WTC11 (cell line): ENCODE data around the gene PCGF2. TPM values are rescaled to one million over a fixed set of nuclear protein-coding genes. Genes with fewer than 3 reads are reported as not detected.

ENCODE experiments used
- ATAC-seq: fragments of 200-7000 bp; cut with Tn5 transposase; 2 replicates; pipeline ENCODE4 v1.10.0; 2021; ENCODE audit warnings: mild to moderate bottlenecking, moderate library complexity
- CTCF ChIA-PET: fragments of 300-600 bp; sonication (Branson Sonifier 250); formaldehyde crosslinking; loops from one replicate; lab custom pipeline; 2021; ENCODE audit warnings: antibody characterized with exemption; lab: Charles Lee
- POLR2A ChIA-PET: fragments of 350-600 bp; sonication (Branson Sonifier 250); formaldehyde crosslinking; loops from one replicate; lab custom pipeline; 2021; ENCODE audit warnings: antibody characterized with exemption; lab: Charles Lee
- DNase-seq: peaks from one replicate; pipeline ENCODE4 v3.0.0; 2021; ENCODE audit warnings: low spot score
- H3K27ac Mint-ChIP-seq: 2 replicates; pipeline ENCODE4 v1.8.0; 2021; ENCODE audit warnings: mixed read lengths
- H3K27me3 Mint-ChIP-seq: 2 replicates; pipeline ENCODE4 v1.8.0; 2021; ENCODE audit warnings: low read depth, mild to moderate bottlenecking, moderate library complexity, mixed read lengths
- H3K36me3 Mint-ChIP-seq: 2 replicates; pipeline ENCODE4 v1.8.0; 2021; ENCODE audit warnings: mixed read lengths
- H3K4me1 Mint-ChIP-seq: 2 replicates; pipeline ENCODE4 v1.8.0; 2022; ENCODE audit warnings: mixed read lengths
- H3K4me3 Mint-ChIP-seq: 2 replicates; pipeline ENCODE4 v1.8.0; 2021; ENCODE audit warnings: mild to moderate bottlenecking, moderate library complexity, mixed read lengths
- H3K9me3 Mint-ChIP-seq: 2 replicates; pipeline ENCODE4 v1.8.0; 2021; ENCODE audit warnings: mixed read lengths
- CREM ChIP-seq: sonication (generic); formaldehyde crosslinking; IDR thresholded peaks from 2 replicates; pipeline ENCODE4 v1.8.1; 2022; ENCODE audit warnings: mild to moderate bottlenecking, missing genetic modification reagents, moderate library complexity
- ETV6 ChIP-seq: sonication (generic); formaldehyde crosslinking; IDR thresholded peaks from 2 replicates; pipeline ENCODE4 v1.8.1; 2022; ENCODE audit warnings: mild to moderate bottlenecking, missing genetic modification reagents
- FOXJ3 ChIP-seq: sonication (generic); formaldehyde crosslinking; IDR thresholded peaks from 2 replicates; pipeline ENCODE4 v1.9.0; 2021; ENCODE audit warnings: missing genetic modification reagents, mild to moderate bottlenecking, borderline replicate concordance
- GRHL2 ChIP-seq: fragments of 250-450 bp; sonication (Bioruptor Pico); IDR thresholded peaks from 2 replicates; pipeline ENCODE4 v1.8.0; 2022; ENCODE audit warnings: mild to moderate bottlenecking, moderate library complexity; ENCODE audit not compliant: insufficient replicate concordance, severe bottlenecking
- GTF2I ChIP-seq: fragments of 250-450 bp; sonication (Bioruptor Pico); conservative IDR thresholded peaks from 2 replicates; pipeline ENCODE4 v1.4.0; 2021; ENCODE audit warnings: mild to moderate bottlenecking
- MXD4 ChIP-seq: fragments of 250-450 bp; sonication (Bioruptor Pico); IDR thresholded peaks from 2 replicates; pipeline ENCODE4 v1.8.0; 2021; ENCODE audit warnings: mild to moderate bottlenecking, moderate library complexity, borderline replicate concordance
- NFATC4 ChIP-seq: fragments of 250-450 bp; sonication (Bioruptor Pico); IDR thresholded peaks from 2 replicates; pipeline ENCODE4 v1.9.0; 2021; ENCODE audit warnings: mild to moderate bottlenecking
- NR1H2 ChIP-seq: sonication (generic); formaldehyde crosslinking; IDR thresholded peaks from 2 replicates; pipeline ENCODE4 v1.9.0; 2021; ENCODE audit warnings: mild to moderate bottlenecking, moderate library complexity, missing genetic modification reagents
- RORB ChIP-seq: fragments of 250-450 bp; sonication (Bioruptor Pico); IDR thresholded peaks from 2 replicates; pipeline ENCODE4 v1.9.0; 2021; ENCODE audit warnings: mild to moderate bottlenecking
- SMAD3 ChIP-seq: sonication (generic); formaldehyde crosslinking; IDR thresholded peaks from 2 replicates; pipeline ENCODE4 v1.8.0; 2022; ENCODE audit warnings: missing genetic modification reagents, mild to moderate bottlenecking, borderline replicate concordance
- SOX15 ChIP-seq: fragments of 250-450 bp; sonication (Bioruptor Pico); IDR thresholded peaks from 2 replicates; pipeline ENCODE4 v1.9.0; 2021; ENCODE audit warnings: mild to moderate bottlenecking
- TEAD1 ChIP-seq: sonication (generic); formaldehyde crosslinking; IDR thresholded peaks from 2 replicates; pipeline ENCODE4 v1.8.0; 2022; ENCODE audit warnings: mild to moderate bottlenecking, missing genetic modification reagents
- TEAD4 ChIP-seq: sonication (generic); formaldehyde crosslinking; IDR thresholded peaks from 2 replicates; pipeline ENCODE4 v1.8.0; 2022; ENCODE audit warnings: mild to moderate bottlenecking, missing genetic modification reagents
- TP53 ChIP-seq: sonication (generic); formaldehyde crosslinking; IDR thresholded peaks from 2 replicates; pipeline ENCODE4 v1.8.1; 2023; ENCODE audit warnings: mild to moderate bottlenecking, missing genetic modification reagents
- ZBTB21 ChIP-seq: sonication (generic); formaldehyde crosslinking; IDR thresholded peaks from 2 replicates; pipeline ENCODE4 v1.8.1; 2023; ENCODE audit warnings: mild to moderate bottlenecking, missing genetic modification reagents, borderline replicate concordance
- ZNF121 ChIP-seq: sonication (generic); formaldehyde crosslinking; IDR thresholded peaks from 2 replicates; pipeline ENCODE4 v1.8.0; 2023; ENCODE audit warnings: missing genetic modification reagents
- ZNF232 ChIP-seq: sonication (generic); formaldehyde crosslinking; IDR thresholded peaks from 2 replicates; pipeline ENCODE4 v1.8.0; 2022; ENCODE audit warnings: mild to moderate bottlenecking, missing genetic modification reagents
- ZNF263 ChIP-seq: sonication (generic); formaldehyde crosslinking; IDR thresholded peaks from 2 replicates; pipeline ENCODE4 v1.8.1; 2022; ENCODE audit warnings: low read depth, mild to moderate bottlenecking, moderate library complexity, missing genetic modification reagents
- total RNA-seq: library from RNA; stranded (reverse); gene quantifications from 3 replicates; pipeline ENCODE4 v1.2.3, GENCODE V29; 2021
- TF ChIP-seq, protein P1 (sequence below): sonication (generic); formaldehyde crosslinking; IDR thresholded peaks from 2 replicates; pipeline ENCODE4 v1.8.0; 2022; ENCODE audit warnings: mild to moderate bottlenecking, missing genetic modification reagents
- TF ChIP-seq, protein P2 (sequence below): sonication (generic); formaldehyde crosslinking; IDR thresholded peaks from 2 replicates; pipeline ENCODE4 v1.8.0; 2022; ENCODE audit warnings: missing genetic modification reagents
- TF ChIP-seq, protein P3 (sequence below): sonication (generic); formaldehyde crosslinking; IDR thresholded peaks from 2 replicates; pipeline ENCODE4 v1.8.1; 2023; ENCODE audit warnings: mild to moderate bottlenecking, moderate library complexity, missing genetic modification reagents
- TF ChIP-seq, protein P4 (sequence below): sonication (generic); formaldehyde crosslinking; IDR thresholded peaks from 2 replicates; pipeline ENCODE4 v1.8.1; 2023; ENCODE audit warnings: mild to moderate bottlenecking, missing genetic modification reagents

Gene PCGF2
- total RNA-seq, 1 experiment from 2014 or later, result 104 TPM

DNA sequence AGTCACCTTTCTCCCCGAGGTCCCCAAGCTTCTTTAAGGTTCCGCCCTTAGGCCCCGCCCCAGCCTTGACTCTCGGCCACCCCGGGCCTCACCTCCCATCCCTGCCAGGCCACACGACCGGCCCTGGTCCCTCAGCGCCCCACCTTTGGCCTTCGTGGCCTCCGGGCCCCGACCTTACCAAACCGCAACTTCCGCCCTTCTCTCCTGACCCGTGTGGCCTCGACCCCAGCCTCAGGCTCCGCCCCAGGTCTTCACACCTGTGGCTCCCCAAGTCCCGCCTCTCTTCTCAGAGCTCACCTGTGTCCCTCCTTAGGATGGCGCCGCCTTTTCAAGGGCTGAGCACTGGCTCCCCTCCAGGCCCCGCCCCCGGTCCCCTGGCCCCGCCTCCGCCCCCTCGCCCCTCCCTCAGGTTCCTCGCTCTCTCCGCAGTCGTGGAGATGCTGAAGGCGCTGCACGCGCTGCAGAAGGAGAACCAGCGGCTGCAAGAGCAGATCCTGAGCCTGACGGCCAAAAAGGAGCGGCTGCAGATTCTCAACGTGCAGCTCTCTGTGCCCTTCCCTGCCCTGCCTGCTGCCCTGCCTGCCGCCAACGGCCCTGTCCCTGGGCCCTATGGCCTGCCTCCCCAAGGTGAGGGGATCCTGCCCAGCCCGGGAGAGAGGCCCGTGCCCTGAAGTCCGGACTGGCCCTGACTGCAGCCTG, 28.0 kb downstream of the PCGF2 start (continued):
- TF ChIP-seq, protein P1, sequence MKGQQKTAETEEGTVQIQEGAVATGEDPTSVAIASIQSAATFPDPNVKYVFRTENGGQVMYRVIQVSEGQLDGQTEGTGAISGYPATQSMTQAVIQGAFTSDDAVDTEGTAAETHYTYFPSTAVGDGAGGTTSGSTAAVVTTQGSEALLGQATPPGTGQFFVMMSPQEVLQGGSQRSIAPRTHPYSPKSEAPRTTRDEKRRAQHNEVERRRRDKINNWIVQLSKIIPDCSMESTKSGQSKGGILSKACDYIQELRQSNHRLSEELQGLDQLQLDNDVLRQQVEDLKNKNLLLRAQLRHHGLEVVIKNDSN, result no peak
- TF ChIP-seq RORB (CRISPR knock-in tag) (no peak), ETV6 (no peak), SMAD3 (CRISPR knock-in tag) (no peak), TEAD4 (CRISPR knock-in tag) (no peak), ZNF232 (CRISPR knock-in tag) (no peak), TEAD1 (CRISPR knock-in tag) (no peak), SOX15 (CRISPR knock-in tag) (no peak), ZBTB21 (CRISPR knock-in tag) (no peak)
- TF ChIP-seq, protein P2, sequence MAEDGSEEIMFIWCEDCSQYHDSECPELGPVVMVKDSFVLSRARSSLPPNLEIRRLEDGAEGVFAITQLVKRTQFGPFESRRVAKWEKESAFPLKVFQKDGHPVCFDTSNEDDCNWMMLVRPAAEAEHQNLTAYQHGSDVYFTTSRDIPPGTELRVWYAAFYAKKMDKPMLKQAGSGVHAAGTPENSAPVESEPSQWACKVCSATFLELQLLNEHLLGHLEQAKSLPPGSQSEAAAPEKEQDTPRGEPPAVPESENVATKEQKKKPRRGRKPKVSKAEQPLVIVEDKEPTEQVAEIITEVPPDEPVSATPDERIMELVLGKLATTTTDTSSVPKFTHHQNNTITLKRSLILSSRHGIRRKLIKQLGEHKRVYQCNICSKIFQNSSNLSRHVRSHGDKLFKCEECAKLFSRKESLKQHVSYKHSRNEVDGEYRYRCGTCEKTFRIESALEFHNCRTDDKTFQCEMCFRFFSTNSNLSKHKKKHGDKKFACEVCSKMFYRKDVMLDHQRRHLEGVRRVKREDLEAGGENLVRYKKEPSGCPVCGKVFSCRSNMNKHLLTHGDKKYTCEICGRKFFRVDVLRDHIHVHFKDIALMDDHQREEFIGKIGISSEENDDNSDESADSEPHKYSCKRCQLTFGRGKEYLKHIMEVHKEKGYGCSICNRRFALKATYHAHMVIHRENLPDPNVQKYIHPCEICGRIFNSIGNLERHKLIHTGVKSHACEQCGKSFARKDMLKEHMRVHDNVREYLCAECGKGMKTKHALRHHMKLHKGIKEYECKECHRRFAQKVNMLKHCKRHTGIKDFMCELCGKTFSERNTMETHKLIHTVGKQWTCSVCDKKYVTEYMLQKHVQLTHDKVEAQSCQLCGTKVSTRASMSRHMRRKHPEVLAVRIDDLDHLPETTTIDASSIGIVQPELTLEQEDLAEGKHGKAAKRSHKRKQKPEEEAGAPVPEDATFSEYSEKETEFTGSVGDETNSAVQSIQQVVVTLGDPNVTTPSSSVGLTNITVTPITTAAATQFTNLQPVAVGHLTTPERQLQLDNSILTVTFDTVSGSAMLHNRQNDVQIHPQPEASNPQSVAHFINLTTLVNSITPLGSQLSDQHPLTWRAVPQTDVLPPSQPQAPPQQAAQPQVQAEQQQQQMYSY (CRISPR knock-in tag), result peak; percentile 76
- TF ChIP-seq, protein P3, sequence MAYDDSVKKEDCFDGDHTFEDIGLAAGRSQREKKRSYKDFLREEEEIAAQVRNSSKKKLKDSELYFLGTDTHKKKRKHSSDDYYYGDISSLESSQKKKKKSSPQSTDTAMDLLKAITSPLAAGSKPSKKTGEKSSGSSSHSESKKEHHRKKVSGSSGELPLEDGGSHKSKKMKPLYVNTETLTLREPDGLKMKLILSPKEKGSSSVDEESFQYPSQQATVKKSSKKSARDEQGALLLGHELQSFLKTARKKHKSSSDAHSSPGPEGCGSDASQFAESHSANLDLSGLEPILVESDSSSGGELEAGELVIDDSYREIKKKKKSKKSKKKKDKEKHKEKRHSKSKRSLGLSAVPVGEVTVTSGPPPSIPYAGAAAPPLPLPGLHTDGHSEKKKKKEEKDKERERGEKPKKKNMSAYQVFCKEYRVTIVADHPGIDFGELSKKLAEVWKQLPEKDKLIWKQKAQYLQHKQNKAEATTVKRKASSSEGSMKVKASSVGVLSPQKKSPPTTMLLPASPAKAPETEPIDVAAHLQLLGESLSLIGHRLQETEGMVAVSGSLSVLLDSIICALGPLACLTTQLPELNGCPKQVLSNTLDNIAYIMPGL (CRISPR knock-in tag), result no peak

DNA sequence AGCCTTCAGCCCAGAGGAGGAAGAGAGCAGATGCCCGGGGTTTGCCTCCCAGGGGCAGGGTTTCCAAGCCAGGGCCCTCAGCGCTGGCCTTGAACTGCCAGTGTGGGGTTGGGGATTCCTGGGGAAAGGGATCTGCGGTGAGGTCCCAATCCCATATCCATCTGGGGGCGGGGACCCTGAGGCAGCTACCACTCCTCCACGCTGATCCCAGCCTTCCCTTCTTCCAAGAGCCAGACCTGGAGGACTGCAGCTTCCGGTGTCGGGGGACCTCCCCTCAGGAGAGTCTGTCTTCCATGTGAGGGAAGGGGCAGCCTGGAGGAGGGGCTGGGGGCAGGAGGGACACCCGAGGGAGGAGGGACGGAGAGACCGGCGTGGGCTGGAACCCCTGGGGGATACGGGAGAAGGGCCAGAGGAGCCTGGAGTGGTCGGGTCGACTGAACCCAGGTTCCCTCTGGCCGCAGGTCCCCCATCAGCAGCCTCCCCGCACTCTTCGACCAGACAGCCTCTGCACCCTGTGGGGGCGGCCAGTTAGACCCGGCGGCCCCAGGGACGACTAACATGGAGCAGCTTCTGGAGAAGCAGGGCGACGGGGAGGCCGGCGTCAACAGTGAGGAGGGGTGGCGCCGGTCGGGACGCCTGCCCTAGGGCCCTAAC, 28.7 kb downstream of the PCGF2 start:
- ATAC-seq, result no peak
- peak overlapping the region; percentile 54 for H3K4me3 Mint-ChIP-seq
- peaks cover 12% of the 10 kb centered on the region for H3K27me3 Mint-ChIP-seq
- ChIA-PET POLR2A (interaction anchor here (0.6 to 1.5 kb wide), 8 partner anchors 10 to 156 kb away, joined by 3 to 7 read pairs (median 4); partner anchors contain the start of gene EPOP), CTCF (interaction anchor here (0.6 to 5.0 kb wide), 24 partner anchors 9 to 211 kb away, joined by 3 to 37 read pairs (median 4); partner anchors contain the start of genes CISD3 and MLLT6)
- H3K4me1 Mint-ChIP-seq, result peaks cover 43% of the 10 kb centered on the region
- H3K36me3 Mint-ChIP-seq, result no peaks in the 10 kb centered on the region
- TF ChIP-seq NFATC4, result no peak
- TF ChIP-seq TP53 (CRISPR knock-in tag), result peak; percentile 59; the same call in 1 of the 2 replicates
- peak; percentile 44; the same call in 1 of the 2 replicates for TF ChIP-seq ZNF263 (CRISPR knock-in tag)
- TF ChIP-seq GTF2I, result no peak
- TF ChIP-seq GRHL2 (CRISPR knock-in tag), result no peak
- no peak overlapping the region for H3K27ac Mint-ChIP-seq
- DNase-seq, result peak; percentile 52
- H3K9me3 Mint-ChIP-seq, result no peaks in the 10 kb centered on the region

DNA sequence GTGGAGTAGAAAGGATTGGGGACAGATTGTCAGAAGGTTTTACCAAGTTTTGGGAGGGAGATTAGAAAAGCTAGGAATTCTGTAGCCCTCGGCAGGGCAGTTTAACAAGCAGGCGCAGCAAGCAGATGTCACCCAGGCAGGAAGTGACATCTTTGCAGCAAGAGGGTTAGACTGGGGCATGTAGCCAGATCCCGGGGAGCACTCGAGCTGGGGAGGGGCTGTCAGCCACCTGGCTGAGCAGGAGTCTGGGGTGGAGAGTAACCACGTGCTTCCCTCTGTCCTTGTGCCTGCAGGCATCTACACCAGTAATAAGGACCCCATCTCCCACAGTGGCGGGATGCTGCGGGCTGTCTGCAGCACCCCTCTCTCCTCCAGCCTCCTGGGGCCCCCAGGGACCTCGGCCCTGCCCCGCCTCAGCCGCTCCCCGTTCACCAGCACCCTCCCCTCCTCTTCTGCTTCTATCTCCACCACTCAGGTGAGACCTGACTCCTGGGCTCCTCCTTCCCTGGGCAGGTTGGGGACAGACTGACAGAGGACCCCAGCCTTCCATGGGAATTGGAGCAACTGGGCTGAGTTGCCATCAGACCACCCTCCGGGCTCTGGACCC, 30.9 kb downstream of the PCGF2 start:
- Mint-ChIP-seq H3K9me3 (no peaks in the 10 kb centered on the region), H3K27ac (no peak overlapping the region), H3K27me3 (peaks cover 15% of the 10 kb centered on the region), H3K4me1 (peaks cover 54% of the 10 kb centered on the region), H3K36me3 (no peaks in the 10 kb centered on the region), H3K4me3 (no peak overlapping the region)
- POLR2A ChIA-PET, result interaction anchor here (2.4 kb wide), 1 partner anchor 12 kb away, joined by 15 read pairs; the partner anchor contains the start of gene MLLT6
- no peak for TF ChIP-seq FOXJ3
- no peak for TF ChIP-seq ZNF232 (CRISPR knock-in tag)
- no peak for TF ChIP-seq CREM
- TF ChIP-seq, protein P4, sequence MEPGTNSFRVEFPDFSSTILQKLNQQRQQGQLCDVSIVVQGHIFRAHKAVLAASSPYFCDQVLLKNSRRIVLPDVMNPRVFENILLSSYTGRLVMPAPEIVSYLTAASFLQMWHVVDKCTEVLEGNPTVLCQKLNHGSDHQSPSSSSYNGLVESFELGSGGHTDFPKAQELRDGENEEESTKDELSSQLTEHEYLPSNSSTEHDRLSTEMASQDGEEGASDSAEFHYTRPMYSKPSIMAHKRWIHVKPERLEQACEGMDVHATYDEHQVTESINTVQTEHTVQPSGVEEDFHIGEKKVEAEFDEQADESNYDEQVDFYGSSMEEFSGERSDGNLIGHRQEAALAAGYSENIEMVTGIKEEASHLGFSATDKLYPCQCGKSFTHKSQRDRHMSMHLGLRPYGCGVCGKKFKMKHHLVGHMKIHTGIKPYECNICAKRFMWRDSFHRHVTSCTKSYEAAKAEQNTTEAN (CRISPR knock-in tag), result no peak
- peak; percentile 67; the same call in 1 of the 2 replicates for TF ChIP-seq ZNF121 (CRISPR knock-in tag)
- no peak for TF ChIP-seq MXD4 (CRISPR knock-in tag)
- TF ChIP-seq NR1H2 (CRISPR knock-in tag), result no peak
- CTCF ChIA-PET, result interaction anchor here (1.7 to 3.0 kb wide), 4 partner anchors 11 to 41 kb away, joined by 7 to 24 read pairs (median 9); partner anchors contain the start of gene CISD3
- DNase-seq (no peak), ATAC-seq (no peak)
